Measurements from ENCODE around the gene OR2L2.

GRCh38 chr1:248054671-248055070, 24.8 kb downstream of the OR2L2 start:
- TF ChIP-seq CTCF (IDR thresholded peaks at IDR 0.05; ENCODE audit: low read length): no peak
- no peak for TF ChIP-seq EZH2 (IDR thresholded peaks at IDR 0.05; ENCODE audit: borderline replicate concordance, low read length)
